ENCODE data around the gene ITGAE. TPM values are rescaled to one million over a fixed set of nuclear protein-coding genes. Genes with fewer than 3 reads are reported as not detected.

The ITGAE gene
- total RNA-seq, 1 experiment from 2014 or later: 30.6 TPM

DNA sequence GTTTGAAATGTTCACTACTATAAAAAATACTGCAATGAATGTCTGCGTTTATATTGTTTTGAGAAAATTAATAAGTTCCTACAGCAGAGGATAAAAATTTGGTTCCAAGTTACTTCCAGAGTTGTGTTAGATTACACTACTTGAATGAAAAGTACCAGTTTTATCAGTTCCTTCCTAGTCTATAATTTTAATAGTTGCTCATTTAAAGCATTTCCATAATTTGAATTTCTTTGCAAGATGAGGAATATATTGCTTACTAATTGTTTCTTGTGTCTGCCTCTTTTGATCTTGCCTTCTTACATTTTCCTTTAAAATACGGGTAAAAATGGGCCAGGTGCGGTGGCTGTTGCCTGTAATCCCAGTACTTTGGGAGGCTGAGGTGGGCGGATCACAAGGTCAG, 128.4 kb downstream of the ITGAE start:
- Histone ChIP-seq H3K9me3 (replicated peaks) (no peaks in the 10 kb centered on the region), H3K4me3 (no peak overlapping the region), H3K4me1 (replicated peaks) (0 out of 2 replicates have a peak, but pooled peaks cover 6% of the 10 kb centered on the region), H3K27me3 (replicated peaks) (no peaks in the 10 kb centered on the region), H3K36me3 (peaks cover 30% of the 10 kb centered on the region), H3K27ac (no peak overlapping the region)
- DNase-seq (ENCODE audit: low read depth in 1 of 2, low spot score in 2 of 2): no peak

DNA sequence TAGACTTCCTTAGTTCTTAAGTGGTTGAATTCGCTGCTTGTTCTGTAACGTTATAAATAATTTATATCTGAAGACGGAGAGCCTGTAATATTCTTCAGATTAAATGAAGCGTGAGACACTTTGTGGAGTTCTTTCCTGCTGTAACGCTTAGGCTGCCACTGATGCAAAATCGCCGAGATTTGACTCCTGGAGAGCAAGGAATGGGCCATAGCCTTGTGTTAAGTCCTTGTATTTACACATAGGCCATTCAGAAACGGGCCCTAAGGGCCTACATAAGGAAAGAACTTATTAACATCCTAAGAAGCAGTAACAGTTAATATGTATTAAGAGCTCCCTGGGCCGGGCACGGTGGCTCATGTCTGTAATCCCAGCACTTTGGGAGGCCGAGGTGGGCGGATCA, 131.4 kb downstream of the ITGAE start:
- Histone ChIP-seq H3K36me3 (peaks cover 54% of the 10 kb centered on the region), H3K27me3 (replicated peaks) (no peaks in the 10 kb centered on the region), H3K4me3 (peak overlapping the region; percentile 90), H3K27ac (no peak overlapping the region), H3K9me3 (replicated peaks) (no peaks in the 10 kb centered on the region), H3K4me1 (replicated peaks) (peaks cover 17% of the 10 kb centered on the region)
- no peak for DNase-seq (ENCODE audit: low read depth in 1 of 2, low spot score in 2 of 2)

DNA sequence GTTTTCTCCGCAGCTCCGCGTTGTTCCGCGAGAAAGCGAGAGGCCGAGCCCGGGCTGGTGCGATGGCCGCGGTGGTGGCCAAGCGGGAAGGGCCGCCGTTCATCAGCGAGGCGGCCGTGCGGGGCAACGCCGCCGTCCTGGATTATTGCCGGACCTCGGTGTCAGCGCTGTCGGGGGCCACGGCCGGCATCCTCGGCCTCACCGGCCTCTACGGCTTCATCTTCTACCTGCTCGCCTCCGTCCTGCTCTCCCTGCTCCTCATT, 132.0 kb downstream of the ITGAE start:
- Histone ChIP-seq H3K27ac (peak overlapping the region; percentile 95), H3K4me3 (peak overlapping the region; percentile 90), H3K4me1 (replicated peaks) (peaks cover 17% of the 10 kb centered on the region), H3K9me3 (replicated peaks) (no peaks in the 10 kb centered on the region), H3K27me3 (replicated peaks) (no peaks in the 10 kb centered on the region), H3K36me3 (peaks cover 60% of the 10 kb centered on the region)
- no peak for DNase-seq (ENCODE audit: low read depth in 1 of 2, low spot score in 2 of 2)

DNA sequence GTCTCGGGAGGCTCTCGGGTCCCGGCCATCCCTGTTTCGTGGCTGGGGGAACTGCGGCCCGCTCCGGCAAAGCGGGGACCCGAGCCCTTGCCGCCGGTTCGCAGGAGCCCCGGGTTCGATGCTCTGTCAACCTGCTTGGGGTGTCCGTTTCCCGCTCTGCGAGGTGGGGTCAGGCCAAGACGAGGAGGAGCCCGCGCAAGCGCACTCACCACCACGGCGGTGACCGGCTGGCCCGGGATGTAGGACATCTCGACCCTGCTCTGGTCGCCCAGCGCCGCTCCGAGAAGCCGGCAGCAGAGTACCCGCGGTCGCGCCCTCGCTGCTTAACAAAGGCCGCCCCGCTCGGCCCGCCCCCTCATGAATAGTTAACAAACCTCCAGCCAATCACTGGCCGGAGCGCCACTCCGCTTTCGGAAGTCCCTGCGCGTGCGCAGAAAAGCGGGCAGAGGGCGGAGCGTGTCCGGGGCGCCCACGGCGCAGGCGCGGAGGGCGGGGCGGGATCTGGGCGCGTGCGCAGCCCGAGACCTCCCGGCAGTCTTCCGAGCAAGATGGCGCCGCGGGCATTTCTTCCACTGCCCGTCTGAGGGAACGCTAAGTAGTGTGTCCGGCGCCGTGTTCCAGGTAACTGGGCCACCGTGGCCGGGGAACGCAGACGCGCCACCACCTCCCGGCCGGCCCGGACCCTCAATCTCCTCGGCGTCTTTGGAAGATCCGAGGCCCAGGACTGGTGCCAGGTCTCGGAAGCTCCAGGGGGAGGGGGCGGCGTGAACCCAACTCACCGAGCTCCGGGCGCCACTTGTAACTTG, 132.5 kb downstream of the ITGAE start, which contains the start of the genes EMC6 and TAX1BP3:
EMC6 (plus strand) TSS at position 534 of the 806 bp plus-strand sequence. CDS start 335 bp downstream, outside the sequence.
TAX1BP3 (minus strand) TSS at position 300 of the 806 bp plus-strand sequence; CDS start at position 248, 52 bp downstream.
- peak within 1 kb of the TSS; percentile 90 for H3K4me3 ChIP-seq
- H3K27me3 ChIP-seq (replicated peaks): no peaks in the 10 kb centered on the region
- H3K36me3 ChIP-seq: peaks cover 65% of the 10 kb centered on the region
- peaks cover 17% of the 10 kb centered on the region for H3K4me1 ChIP-seq (replicated peaks)
- H3K27ac ChIP-seq: peak within 1 kb of the TSS; percentile 95
- DNase-seq (ENCODE audit: low read depth in 1 of 2, low spot score in 2 of 2): peak; percentile 98
- no peaks in the 10 kb centered on the region for H3K9me3 ChIP-seq (replicated peaks)

DNA sequence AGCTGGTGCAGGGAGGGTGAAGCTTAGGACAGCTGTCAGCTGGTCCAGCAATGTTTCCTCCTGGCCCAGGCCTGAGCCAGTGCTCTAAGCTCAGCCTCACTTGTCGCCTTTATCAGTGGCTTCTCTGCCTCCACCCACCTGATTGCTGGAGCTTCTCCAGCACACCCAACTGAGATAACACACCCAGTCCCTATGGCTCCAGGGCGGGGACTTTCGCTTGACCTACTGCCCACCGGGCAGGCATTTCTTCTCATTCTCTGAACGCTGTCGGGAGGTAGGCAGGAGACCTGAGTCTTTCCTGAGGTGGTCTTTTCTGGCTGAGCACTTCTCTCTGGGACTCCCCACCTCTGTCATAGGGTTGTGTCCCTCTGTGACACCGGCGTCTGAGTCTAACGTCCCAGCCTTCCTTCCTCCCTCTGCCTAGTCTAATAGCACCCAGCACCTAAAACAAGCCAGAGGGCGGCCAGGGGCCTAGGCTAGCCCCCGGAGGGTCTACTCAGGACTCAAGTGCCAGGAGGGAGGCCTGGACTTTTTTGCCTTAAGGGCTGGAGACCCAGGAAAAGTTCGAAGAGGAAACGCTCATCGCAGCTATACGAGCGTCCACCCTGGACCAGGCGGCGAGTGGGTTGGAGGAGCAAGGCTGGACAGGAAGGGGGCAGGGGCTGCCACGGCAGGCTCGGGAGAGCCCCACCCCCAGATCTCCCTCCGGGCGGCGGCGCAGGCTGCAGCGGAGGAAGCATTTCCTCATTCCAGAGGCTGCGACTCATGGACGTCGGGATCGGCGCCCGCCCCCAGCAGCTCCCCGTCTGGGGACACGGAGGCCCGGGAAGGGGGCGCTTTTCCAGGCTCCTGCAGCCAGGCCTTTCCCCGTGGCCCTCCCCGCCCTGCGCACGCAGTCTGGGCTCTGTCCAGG, 133.4 kb downstream of the ITGAE start:
- peak overlapping the region; percentile 95 for H3K27ac ChIP-seq
- no peaks in the 10 kb centered on the region for H3K27me3 ChIP-seq (replicated peaks)
- peaks cover 17% of the 10 kb centered on the region for H3K4me1 ChIP-seq (replicated peaks)
- peak overlapping the region; percentile 90 for H3K4me3 ChIP-seq
- DNase-seq (ENCODE audit: low read depth in 1 of 2, low spot score in 2 of 2): peak; percentile 95
- peaks cover 72% of the 10 kb centered on the region for H3K36me3 ChIP-seq
- H3K9me3 ChIP-seq (replicated peaks): no peaks in the 10 kb centered on the region

DNA sequence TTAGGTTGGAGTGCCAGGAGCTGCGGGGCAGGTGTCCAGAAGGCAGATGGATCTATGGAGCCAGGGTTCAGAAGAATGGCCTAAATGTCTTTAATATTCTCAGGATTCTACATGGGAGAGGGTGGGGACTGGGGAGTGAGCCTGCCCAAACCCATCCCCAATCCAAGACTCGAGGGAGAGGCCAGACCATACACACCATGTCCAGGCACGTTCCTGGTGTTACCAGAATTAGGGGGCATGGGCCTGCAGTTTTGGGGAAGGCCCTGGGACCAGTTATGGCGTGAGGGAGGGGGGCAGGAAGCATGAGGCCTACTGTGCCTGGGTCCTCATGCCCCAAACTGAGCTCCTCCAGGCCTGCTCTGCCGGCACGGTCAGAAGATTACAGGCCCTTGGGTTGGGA, 134.5 kb downstream of the ITGAE start:
- Histone ChIP-seq H3K27me3 (replicated peaks) (no peaks in the 10 kb centered on the region), H3K4me3 (no peak overlapping the region; the same call in 1 of the 2 replicates), H3K9me3 (replicated peaks) (no peaks in the 10 kb centered on the region), H3K36me3 (peaks cover 79% of the 10 kb centered on the region), H3K27ac (no peak overlapping the region), H3K4me1 (replicated peaks) (peaks cover 17% of the 10 kb centered on the region)
- DNase-seq (ENCODE audit: low read depth in 1 of 2, low spot score in 2 of 2): no peak

DNA sequence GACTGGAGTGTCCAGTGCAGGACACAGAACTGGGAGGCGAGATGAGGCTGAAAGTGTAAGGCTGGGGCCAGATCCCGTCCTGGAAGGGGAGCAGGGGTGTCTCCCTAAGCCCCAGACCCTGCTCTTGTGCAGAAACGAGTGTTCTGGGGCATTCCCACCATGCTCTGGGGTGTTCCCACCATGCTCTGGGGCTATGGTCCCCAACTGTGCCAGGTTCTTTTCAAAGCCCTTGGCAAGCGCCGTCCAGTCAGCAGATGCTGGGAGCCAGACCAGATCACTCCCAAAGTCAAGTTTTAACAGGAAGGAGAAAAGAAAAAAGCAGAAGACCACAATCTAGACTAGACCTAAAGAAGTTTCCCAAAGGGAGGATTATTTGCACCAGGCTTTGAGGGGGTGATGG, 135.2 kb downstream of the ITGAE start:
- Histone ChIP-seq H3K4me3 (no peak overlapping the region), H3K4me1 (replicated peaks) (peaks cover 18% of the 10 kb centered on the region), H3K9me3 (replicated peaks) (no peaks in the 10 kb centered on the region), H3K36me3 (peaks cover 85% of the 10 kb centered on the region), H3K27ac (no peak overlapping the region), H3K27me3 (replicated peaks) (no peaks in the 10 kb centered on the region)
- no peak for DNase-seq (ENCODE audit: low read depth in 1 of 2, low spot score in 2 of 2)

Other genes with a start within 250 kb of the ITGAE start
- not detected in 2 replicates for gene TRPV3, start 243.4 kb downstream of the ITGAE start, total RNA-seq (2014; rRNA removed; shearing (Covaris generic))
- 0.24 and 1.1 TPM in 2 replicates for gene TRPV1, start 191.8 kb downstream of the ITGAE start, total RNA-seq (2014; rRNA removed; shearing (Covaris generic))
- 9.6 and 11.3 TPM in 2 replicates for gene SHPK, start 164.9 kb downstream of the ITGAE start, total RNA-seq (2014; rRNA removed; shearing (Covaris generic))
- 8.9 and 26.6 TPM in 2 replicates for gene CTNS, start 164.4 kb downstream of the ITGAE start, total RNA-seq (2014; rRNA removed; shearing (Covaris generic))
- 230 and 293 TPM in 2 replicates for gene TAX1BP3, start 132.6 kb downstream of the ITGAE start, total RNA-seq (2014; rRNA removed; shearing (Covaris generic))
- gene EMC6, start 132.4 kb downstream of the ITGAE start, total RNA-seq (2014; rRNA removed; shearing (Covaris generic)): 21.5 and 34.3 TPM in 2 replicates
- not detected in 2 replicates for gene P2RX5, start 105.0 kb downstream of the ITGAE start, total RNA-seq (2014; rRNA removed; shearing (Covaris generic))
- gene HASPIN, start 77.3 kb downstream of the ITGAE start, total RNA-seq (2014; rRNA removed; shearing (Covaris generic)): 5.8 and 16.2 TPM in 2 replicates
- 16.0 and 16.8 TPM in 2 replicates for gene NCBP3, start 45.1 kb upstream of the ITGAE start, total RNA-seq (2014; rRNA removed; shearing (Covaris generic))
- 12.0 and 15.3 TPM in 2 replicates for gene CAMKK1, start 91.9 kb upstream of the ITGAE start, total RNA-seq (2014; rRNA removed; shearing (Covaris generic))
- 5.1 and 9.6 TPM in 2 replicates for gene P2RX1, start 115.3 kb upstream of the ITGAE start, total RNA-seq (2014; rRNA removed; shearing (Covaris generic))
- 0.06 and 0.89 TPM in 2 replicates for gene ATP2A3, start 163.2 kb upstream of the ITGAE start, total RNA-seq (2014; rRNA removed; shearing (Covaris generic))